Caco-2 (cell line): Measurements from ENCODE around the gene CDKAL1. TPM values are rescaled to one million over a fixed set of nuclear protein-coding genes. Genes with fewer than 3 reads are reported as not detected.

Experiments
- BruUV-seq: library from RNA; stranded (reverse); fragments of 400-500 nt; replicated peaks from 2 replicates; lab custom pipeline; 2021; lab: Mats Ljungman, UMichigan
- CTCF ChIA-PET: fragments of 300-600 bp; sonication (Branson Sonifier 250); formaldehyde crosslinking; loops from one replicate; lab custom pipeline; 2022; ENCODE audit warnings: antibody characterized with exemption; lab: Charles Lee
- POLR2A ChIA-PET: fragments of 300-600 bp; sonication (Branson Sonifier 250); formaldehyde crosslinking; loops from one replicate; lab custom pipeline; 2022; ENCODE audit warnings: antibody characterized with exemption; lab: Charles Lee
- DNase-seq, 2 experiments: peaks; one replicate each; pipeline versions ENCODE4 v3.0.0 to v3.0.0-alpha.2; 2020 to 2022
- H3K27me3 ChIP-seq: replicated peaks from 2 replicates; pipeline ENCODE4 v1.6.0; 2011; ENCODE audit warnings: low read length; ENCODE audit not compliant: control insufficient read depth, insufficient read depth
- H3K36me3 ChIP-seq: 2 replicates; pipeline ENCODE4 v1.5.1; 2011; ENCODE audit warnings: low read length; ENCODE audit not compliant: control insufficient read depth, insufficient read depth
- H3K4me1 ChIP-seq: fragments of 250-450 bp; sonication (Bioruptor Pico); 2 replicates; pipeline ENCODE4 v1.5.1; 2020; ENCODE audit warnings: mild to moderate bottlenecking
- H3K4me3 ChIP-seq: 2 replicates; pipeline ENCODE4 v1.5.1; 2011; ENCODE audit warnings: low read depth, mild to moderate bottlenecking, control low read depth, low read length
- H3K9me3 ChIP-seq: fragments of 250-450 bp; sonication (Bioruptor Pico); 2 replicates; pipeline ENCODE4 v1.5.1; 2020; ENCODE audit warnings: mild to moderate bottlenecking, moderate library complexity
- H3K27ac Mint-ChIP-seq: one replicate; pipeline ENCODE4 v1.8.0; 2022; ENCODE audit warnings: mixed read lengths; ENCODE audit not compliant: unreplicated experiment
- H3K27me3 Mint-ChIP-seq: one replicate; pipeline ENCODE4 v1.8.0; 2022; ENCODE audit warnings: mixed read lengths; ENCODE audit not compliant: insufficient read depth, unreplicated experiment
- H3K36me3 Mint-ChIP-seq: one replicate; pipeline ENCODE4 v1.8.0; 2022; ENCODE audit warnings: mild to moderate bottlenecking, mixed read lengths; ENCODE audit not compliant: insufficient read depth, unreplicated experiment
- H3K4me1 Mint-ChIP-seq: one replicate; pipeline ENCODE4 v1.8.0; 2022; ENCODE audit warnings: low read depth, mixed read lengths; ENCODE audit not compliant: unreplicated experiment
- H3K4me3 Mint-ChIP-seq: one replicate; pipeline ENCODE4 v1.8.0; 2022; ENCODE audit warnings: mild to moderate bottlenecking, moderate library complexity, mixed read lengths; ENCODE audit not compliant: unreplicated experiment
- H3K9me3 Mint-ChIP-seq: one replicate; pipeline ENCODE4 v1.8.0; 2022; ENCODE audit warnings: mixed read lengths; ENCODE audit not compliant: unreplicated experiment
- CTCF ChIP-seq, 2 experiments: fragments of 200-600 bp in 1 of 2; IDR thresholded peaks; 1 replicate in 1 of 2; 2 replicates in 1 of 2; pipeline versions ENCODE4 v1.5.1 to v1.8.0; 2011 to 2022; ENCODE audit warnings: antibody characterized with exemption in 1 of 2, control low read depth in 1 of 2, inconsistent platforms in 1 of 2, low read depth in 1 of 2, low read length in 1 of 2, mild to moderate bottlenecking in 1 of 2, moderate library complexity in 1 of 2; ENCODE audit not compliant: insufficient read depth in 1 of 2, severe bottlenecking in 1 of 2, unreplicated experiment in 1 of 2
- intact Hi-C: fragments of 100-400 bp; cut with micrococcal nuclease; formaldehyde crosslinking; loops from one replicate; pipeline ENCODE4 v1.10.0; 2022; ENCODE audit not compliant: unreplicated experiment
- total RNA-seq: library from RNA; stranded (reverse); gene quantifications from 2 replicates; pipeline ENCODE4 v1.2.3, GENCODE V29; 2022

Gene CDKAL1
- total RNA-seq, 1 experiment from 2014 or later = 18.7 TPM

- BruUV-seq = no TSS peak
- Mint-ChIP-seq H3K4me1 (peaks cover 1% of the 10 kb centered on the region), H3K9me3 (no peaks in the 10 kb centered on the region), H3K27me3 (no peaks in the 10 kb centered on the region), H3K4me3 (no peak overlapping the region), H3K36me3 (no peaks in the 10 kb centered on the region), H3K27ac (no peak overlapping the region)
- H3K4me1 ChIP-seq = no peaks in the 10 kb centered on the region
- DNase-seq = no peak
- no peaks in the 10 kb centered on the region for H3K27me3 ChIP-seq
- no peak for TF ChIP-seq CTCF (IDR thresholded peaks at IDR 0.05; ENCODE audit: insufficient read depth in 1 of 2, low read depth in 1 of 2, low read length in 1 of 2, severe bottlenecking in 1 of 2, unreplicated experiment in 1 of 2)
- intact Hi-C loops = no loop called here
- POLR2A ChIA-PET = no interaction called here
- CTCF ChIA-PET = no interaction called here
- no peaks in the 10 kb centered on the region for H3K36me3 ChIP-seq
- no peak overlapping the region for H3K4me3 ChIP-seq
- no peaks in the 10 kb centered on the region for H3K9me3 ChIP-seq
These were observed 623.9 kb downstream of the CDKAL1 start for GRCh38 chr6:21158149-21158548.

DNA sequence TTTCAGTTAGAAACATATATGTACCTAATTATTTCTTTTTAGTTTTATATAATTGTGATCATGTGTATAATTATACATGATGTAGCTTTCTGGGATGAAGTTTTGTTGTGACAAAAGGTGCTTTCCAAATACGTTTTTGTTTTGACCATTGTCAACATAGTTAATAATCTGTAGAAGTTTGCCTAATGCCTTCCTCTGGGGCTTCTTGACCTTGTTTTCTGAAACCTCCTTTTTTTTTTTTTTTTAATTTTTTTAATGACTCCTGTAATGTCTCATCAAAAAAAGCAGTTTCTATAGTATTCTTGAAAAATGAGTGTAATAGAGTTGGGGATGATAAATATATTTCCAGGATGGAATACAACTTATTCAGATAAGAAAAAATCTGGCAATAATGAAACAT lies 624.6 kb downstream of the CDKAL1 start:
- POLR2A ChIA-PET = no interaction called here
- H3K27ac Mint-ChIP-seq = no peak overlapping the region
- intact Hi-C loops = no loop called here

GRCh38 chr6:21159465-21159864 lies 625.2 kb downstream of the CDKAL1 start:
- Mint-ChIP-seq H3K27me3 (no peaks in the 10 kb centered on the region), H3K36me3 (no peaks in the 10 kb centered on the region), H3K4me1 (peaks cover 6% of the 10 kb centered on the region), H3K27ac (no peak overlapping the region), H3K4me3 (no peak overlapping the region), H3K9me3 (no peaks in the 10 kb centered on the region)
- H3K27me3 ChIP-seq = no peaks in the 10 kb centered on the region
- TF ChIP-seq CTCF (IDR thresholded peaks at IDR 0.05; ENCODE audit: insufficient read depth in 1 of 2, low read depth in 1 of 2, low read length in 1 of 2, severe bottlenecking in 1 of 2, unreplicated experiment in 1 of 2) = no peak
- BruUV-seq = no TSS peak
- no peaks in the 10 kb centered on the region for H3K36me3 ChIP-seq
- intact Hi-C loops = no loop called here
- no peak overlapping the region for H3K4me3 ChIP-seq
- DNase-seq = no peak
- H3K9me3 ChIP-seq = no peaks in the 10 kb centered on the region
- no peaks in the 10 kb centered on the region for H3K4me1 ChIP-seq
- CTCF ChIA-PET = no interaction called here
- POLR2A ChIA-PET = interaction anchor here (0.6 kb wide), 1 partner anchor 430 kb away, joined by 7 read pairs; no protein-coding TSS in a partner anchor

More for the DNA sequence above, 624.6 kb downstream of the CDKAL1 start:
- H3K4me3 ChIP-seq = no peak overlapping the region
- Mint-ChIP-seq H3K4me3 (no peak overlapping the region), H3K4me1 (peaks cover 6% of the 10 kb centered on the region), H3K27me3 (no peaks in the 10 kb centered on the region), H3K9me3 (no peaks in the 10 kb centered on the region), H3K36me3 (no peaks in the 10 kb centered on the region)
- BruUV-seq = no TSS peak
- H3K36me3 ChIP-seq = no peaks in the 10 kb centered on the region
- no peaks in the 10 kb centered on the region for H3K27me3 ChIP-seq
- H3K9me3 ChIP-seq = no peaks in the 10 kb centered on the region
- TF ChIP-seq CTCF (IDR thresholded peaks at IDR 0.05; ENCODE audit: insufficient read depth in 1 of 2, low read depth in 1 of 2, low read length in 1 of 2, severe bottlenecking in 1 of 2, unreplicated experiment in 1 of 2) = no peak
- DNase-seq = no peak
- H3K4me1 ChIP-seq = no peaks in the 10 kb centered on the region
- CTCF ChIA-PET = no interaction called here
